Natural killer cell (primary cell): ENCODE measurements around the gene CATSPERB. TPM values are rescaled to one million over a fixed set of nuclear protein-coding genes. Genes with fewer than 3 reads are reported as not detected.

ENCODE experiments used
- ATAC-seq, 3 donors: fragments of 150-1000 bp in 2 of 3; fragments of 200-7000 bp in 1 of 3; cut with Tn5 transposase; 1 replicate in 1 of 3; 2 replicates in 2 of 3; pipeline ENCODE4 v1.10.0; 2021; ENCODE audit warnings: mild to moderate bottlenecking in 2 of 3, moderate library complexity in 2 of 3
- DNase-seq, 2 donors: peaks; one replicate each; pipeline versions ENCODE4 v3.0.0 to v3.0.0-alpha.2; 2013 to 2021; ENCODE audit warnings: mixed read lengths in 1 of 2
- H3K27ac ChIP-seq: one replicate; pipeline ENCODE4 v1.5.1; 2013; ENCODE audit warnings: mild to moderate bottlenecking, low read length
- H3K27me3 ChIP-seq: one replicate; pipeline ENCODE4 v1.6.1; 2013; ENCODE audit warnings: low read length; ENCODE audit not compliant: control insufficient read depth, insufficient read depth
- H3K36me3 ChIP-seq: one replicate; pipeline ENCODE4 v1.6.1; 2013; ENCODE audit warnings: low read length; ENCODE audit not compliant: control insufficient read depth, insufficient read depth
- H3K4me1 ChIP-seq: one replicate; pipeline ENCODE4 v1.6.1; 2013; ENCODE audit warnings: low read length; ENCODE audit not compliant: control insufficient read depth, insufficient read depth
- H3K4me3 ChIP-seq: one replicate; pipeline ENCODE4 v1.5.1; 2013; ENCODE audit warnings: low read length
- H3K9me3 ChIP-seq: one replicate; pipeline ENCODE4 v1.6.1; 2013; ENCODE audit warnings: low read length; ENCODE audit not compliant: control insufficient read depth, insufficient read depth
- H3K27ac Mint-ChIP-seq, 2 donors: one replicate each; pipeline ENCODE4 v1.8.0; 2022; ENCODE audit warnings: mild to moderate bottlenecking in 2 of 2, mixed read lengths in 2 of 2, moderate library complexity in 1 of 2
- H3K27me3 Mint-ChIP-seq, 2 donors: one replicate each; pipeline ENCODE4 v1.8.0; 2022; ENCODE audit warnings: low read depth in 2 of 2, mixed read lengths in 2 of 2
- H3K36me3 Mint-ChIP-seq: one replicate; pipeline ENCODE4 v1.8.0; 2022; ENCODE audit warnings: mixed read lengths
- H3K4me1 Mint-ChIP-seq, 2 donors: one replicate each; pipeline ENCODE4 v1.8.0; 2022; ENCODE audit warnings: mixed read lengths in 2 of 2
- H3K4me3 Mint-ChIP-seq: one replicate; pipeline ENCODE4 v1.8.0; 2022; ENCODE audit warnings: mild to moderate bottlenecking, moderate library complexity, mixed read lengths
- H3K9me3 Mint-ChIP-seq, 2 donors: one replicate each; pipeline ENCODE4 v1.8.0; 2022; ENCODE audit warnings: mixed read lengths in 2 of 2
- CTCF ChIP-seq: fragments of 200-600 bp; IDR thresholded peaks from one replicate; pipeline ENCODE4 v1.8.0; 2022; ENCODE audit warnings: antibody characterized with exemption
- WGBS: methylation state at CpG from one replicate; pipeline ENCODE4 v1.1.7; 2013; ENCODE audit warnings: missing lambda C conversion rate; ENCODE audit not compliant: insufficient coverage; 5-methylcytosine and 5-hydroxymethylcytosine counted together
- intact Hi-C: fragments of 100-400 bp; cut with micrococcal nuclease; formaldehyde crosslinking; loops from one replicate; pipeline ENCODE4 v1.14.2; 2022
- total RNA-seq, 4 donors: library from RNA; stranded (reverse); fragments of 120-200 nt in 1 of 4; gene quantifications; one replicate each; pipeline versions ENCODE4 v1.2.3 to v1.2.4, GENCODE V29; 2013 to 2022

Gene CATSPERB
- total RNA-seq, 3 donors from 2014 or later (not counting 1 experiment from before 2014, with no cell fraction given), result 3.1 to 5.8 (median 4.2) TPM

- no peaks in the 10 kb centered on the region for H3K4me1 ChIP-seq
- H3K36me3 Mint-ChIP-seq, result no peaks in the 10 kb centered on the region
- H3K27ac Mint-ChIP-seq, result no peak overlapping the region
- no peaks in the 10 kb centered on the region for H3K27me3 ChIP-seq
- intact Hi-C loops, result no loop called here
- H3K9me3 Mint-ChIP-seq, result no peaks in the 10 kb centered on the region
- no peaks in the 10 kb centered on the region for H3K4me1 Mint-ChIP-seq
- DNase-seq, result no peak
- 96% methylated on average over 2 of the region's 2 CpGs for WGBS
- H3K27me3 Mint-ChIP-seq, result peaks cover 12 to 41% of the 10 kb centered on the region in 2 donors
- H3K9me3 ChIP-seq, result no peaks in the 10 kb centered on the region
- H3K27ac ChIP-seq, result no peak overlapping the region
- TF ChIP-seq CTCF, result no peak
- H3K4me3 Mint-ChIP-seq, result no peak overlapping the region
- no peak overlapping the region for H3K4me3 ChIP-seq
- H3K36me3 ChIP-seq, result no peaks in the 10 kb centered on the region
- no peak for ATAC-seq
These were observed 176.4 kb downstream of the CATSPERB start for GRCh38 chr14:91555531-91555930.

GRCh38 chr14:91554535-91555332 lies 177.2 kb downstream of the CATSPERB start:
- no peak overlapping the region for H3K4me3 Mint-ChIP-seq
- H3K9me3 Mint-ChIP-seq, result no peaks in the 10 kb centered on the region
- H3K27me3 ChIP-seq, result no peaks in the 10 kb centered on the region

GRCh38 chr14:91548108-91548507 lies 183.8 kb downstream of the CATSPERB start:
- Mint-ChIP-seq H3K4me1 (no peaks in the 10 kb centered on the region), H3K36me3 (no peaks in the 10 kb centered on the region), H3K9me3 (no peaks in the 10 kb centered on the region), H3K4me3 (no peak overlapping the region), H3K27ac (no peak overlapping the region), H3K27me3 (peaks cover 9% of the 10 kb centered on the region in 2 donors)
- Histone ChIP-seq H3K36me3 (no peaks in the 10 kb centered on the region), H3K27me3 (no peaks in the 10 kb centered on the region), H3K4me3 (no peak overlapping the region), H3K4me1 (no peaks in the 10 kb centered on the region), H3K27ac (no peak overlapping the region), H3K9me3 (no peaks in the 10 kb centered on the region)
- ATAC-seq (no peak), DNase-seq (no peak)
- intact Hi-C loops, result no loop called here
- 88% methylated on average over 3 of the region's 3 CpGs for WGBS
- no peak for TF ChIP-seq CTCF

More at GRCh38 chr14:91554535-91555332, 177.2 kb downstream of the CATSPERB start:
- Mint-ChIP-seq H3K27me3 (peaks cover 12 to 33% of the 10 kb centered on the region in 2 donors), H3K27ac (no peak overlapping the region), H3K4me1 (no peaks in the 10 kb centered on the region), H3K36me3 (no peaks in the 10 kb centered on the region)
- ATAC-seq, result no peak
- no peaks in the 10 kb centered on the region for H3K4me1 ChIP-seq
- DNase-seq, result no peak
- no peak for TF ChIP-seq CTCF
- intact Hi-C loops, result no loop called here
- WGBS, result 93% methylated on average over 11 of the region's 11 CpGs
- H3K4me3 ChIP-seq, result no peak overlapping the region
- no peaks in the 10 kb centered on the region for H3K9me3 ChIP-seq
- H3K36me3 ChIP-seq, result no peaks in the 10 kb centered on the region
- H3K27ac ChIP-seq, result no peak overlapping the region
